Glutamatergic neuron (in vitro differentiated cells): ENCODE results near the gene FKTN. TPM values are rescaled to one million over a fixed set of nuclear protein-coding genes. Genes with fewer than 3 reads are reported as not detected.

Source experiments
- DNase-seq: peaks from one replicate; pipeline ENCODE4 v3.0.0; 2022
- H3K27ac Mint-ChIP-seq: one replicate; pipeline ENCODE4 v1.8.0; 2020; ENCODE audit warnings: mild to moderate bottlenecking, mixed read lengths, inconsistent platforms; ENCODE audit not compliant: unreplicated experiment
- H3K27me3 Mint-ChIP-seq: one replicate; pipeline ENCODE4 v1.8.0; 2020; ENCODE audit warnings: mild to moderate bottlenecking, moderate library complexity, mixed read lengths, inconsistent platforms; ENCODE audit not compliant: unreplicated experiment
- H3K36me3 Mint-ChIP-seq: one replicate; pipeline ENCODE4 v1.8.0; 2020; ENCODE audit warnings: mild to moderate bottlenecking, mixed read lengths, inconsistent platforms; ENCODE audit not compliant: unreplicated experiment
- H3K4me1 Mint-ChIP-seq: one replicate; pipeline ENCODE4 v1.8.0; 2020; ENCODE audit warnings: mild to moderate bottlenecking, low read depth, mixed read lengths, inconsistent platforms; ENCODE audit not compliant: unreplicated experiment
- H3K4me3 Mint-ChIP-seq: one replicate; pipeline ENCODE4 v1.8.0; 2020; ENCODE audit warnings: mild to moderate bottlenecking, mixed read lengths, inconsistent platforms; ENCODE audit not compliant: unreplicated experiment
- H3K9me3 Mint-ChIP-seq: one replicate; pipeline ENCODE4 v1.8.0; 2020; ENCODE audit warnings: mild to moderate bottlenecking, moderate library complexity, mixed read lengths, inconsistent platforms; ENCODE audit not compliant: unreplicated experiment
- CTCF ChIP-seq: fragments of 200-600 bp; sonication (generic); IDR thresholded peaks from one replicate; pipeline ENCODE4 v1.5.0; 2021; ENCODE audit not compliant: partially characterized antibody, unreplicated experiment
- total RNA-seq: library from RNA; stranded (reverse); fragmentation: NEBNext Ultra II Directional; extraction: Animal tissue kit (Norgen Biotek cat#: 25700); gene quantifications from one replicate; pipeline ENCODE4 v1.2.1, GENCODE V29; 2021; ENCODE audit not compliant: unreplicated experiment

FKTN gene
- total RNA-seq, 1 donor from 2014 or later, result 20.9 TPM

GRCh38 chr9:105679257-105680022 is 121.5 kb downstream of the FKTN start:
- no peaks in the 10 kb centered on the region for H3K36me3 Mint-ChIP-seq
- no peak overlapping the region for H3K27ac Mint-ChIP-seq
- no peak overlapping the region for H3K4me3 Mint-ChIP-seq
- TF ChIP-seq CTCF, result no peak
- no peak for DNase-seq
- H3K9me3 Mint-ChIP-seq, result no peaks in the 10 kb centered on the region
- H3K27me3 Mint-ChIP-seq, result peaks cover 2% of the 10 kb centered on the region
- H3K4me1 Mint-ChIP-seq, result peaks cover 6% of the 10 kb centered on the region

GRCh38 chr9:105681313-105681712 is 123.4 kb downstream of the FKTN start:
- no peaks in the 10 kb centered on the region for H3K36me3 Mint-ChIP-seq
- no peak overlapping the region for H3K27ac Mint-ChIP-seq
- H3K9me3 Mint-ChIP-seq, result no peaks in the 10 kb centered on the region
- no peak for DNase-seq
- no peak for TF ChIP-seq CTCF
- H3K27me3 Mint-ChIP-seq, result peaks cover 2% of the 10 kb centered on the region
- peaks cover 6% of the 10 kb centered on the region for H3K4me1 Mint-ChIP-seq
- H3K4me3 Mint-ChIP-seq, result no peak overlapping the region

GRCh38 chr9:105681724-105682123 is 123.8 kb downstream of the FKTN start:
- H3K9me3 Mint-ChIP-seq, result no peaks in the 10 kb centered on the region
- H3K4me1 Mint-ChIP-seq, result peaks cover 4% of the 10 kb centered on the region
- peaks cover 2% of the 10 kb centered on the region for H3K27me3 Mint-ChIP-seq
- H3K27ac Mint-ChIP-seq, result no peak overlapping the region
- no peak overlapping the region for H3K4me3 Mint-ChIP-seq
- no peaks in the 10 kb centered on the region for H3K36me3 Mint-ChIP-seq
- no peak for TF ChIP-seq CTCF
- DNase-seq, result no peak

GRCh38 chr9:105683688-105684275 is 125.9 kb downstream of the FKTN start:
- H3K27ac Mint-ChIP-seq, result no peak overlapping the region
- H3K27me3 Mint-ChIP-seq, result peaks cover 2% of the 10 kb centered on the region
- no peaks in the 10 kb centered on the region for H3K9me3 Mint-ChIP-seq
- no peaks in the 10 kb centered on the region for H3K36me3 Mint-ChIP-seq
- DNase-seq, result no peak
- no peak for TF ChIP-seq CTCF
- no peak overlapping the region for H3K4me3 Mint-ChIP-seq
- H3K4me1 Mint-ChIP-seq, result no peaks in the 10 kb centered on the region

- no peak overlapping the region for H3K27ac Mint-ChIP-seq
- H3K36me3 Mint-ChIP-seq, result no peaks in the 10 kb centered on the region
- DNase-seq, result no peak
- no peak overlapping the region for H3K4me3 Mint-ChIP-seq
- H3K27me3 Mint-ChIP-seq, result no peaks in the 10 kb centered on the region
- no peaks in the 10 kb centered on the region for H3K9me3 Mint-ChIP-seq
- TF ChIP-seq CTCF, result no peak
- no peaks in the 10 kb centered on the region for H3K4me1 Mint-ChIP-seq
These were observed 129.0 kb downstream of the FKTN start for GRCh38 chr9:105686936-105687335.
